ENCODE results near the gene GUCY1A2. TPM values are rescaled to one million over a fixed set of nuclear protein-coding genes. Genes with fewer than 3 reads are reported as not detected.

Gene GUCY1A2
- total RNA-seq, 4 donors from 2014 or later: 2.4 to 17.0 (median 9.9) TPM

DNA sequence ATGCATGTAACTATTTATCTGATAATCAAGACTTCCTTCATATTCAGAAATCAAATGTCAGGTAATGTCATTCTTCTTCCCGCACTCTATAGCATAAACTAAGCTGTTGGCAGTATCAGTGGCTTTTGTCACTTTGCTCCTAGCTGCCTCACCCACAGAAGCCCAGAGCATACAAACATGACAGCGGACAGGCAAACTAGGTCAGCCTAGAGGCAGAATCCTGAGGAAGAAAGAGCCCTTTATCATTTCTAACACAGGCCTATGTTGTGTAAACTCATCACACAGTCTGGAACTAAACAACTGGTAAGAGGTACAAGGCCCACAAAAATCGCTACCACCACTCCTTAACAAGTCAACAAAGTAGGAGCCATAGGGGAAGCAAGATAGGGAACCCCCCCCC, 21.0 kb downstream of the GUCY1A2 start:
- TF ChIP-seq, protein P1, sequence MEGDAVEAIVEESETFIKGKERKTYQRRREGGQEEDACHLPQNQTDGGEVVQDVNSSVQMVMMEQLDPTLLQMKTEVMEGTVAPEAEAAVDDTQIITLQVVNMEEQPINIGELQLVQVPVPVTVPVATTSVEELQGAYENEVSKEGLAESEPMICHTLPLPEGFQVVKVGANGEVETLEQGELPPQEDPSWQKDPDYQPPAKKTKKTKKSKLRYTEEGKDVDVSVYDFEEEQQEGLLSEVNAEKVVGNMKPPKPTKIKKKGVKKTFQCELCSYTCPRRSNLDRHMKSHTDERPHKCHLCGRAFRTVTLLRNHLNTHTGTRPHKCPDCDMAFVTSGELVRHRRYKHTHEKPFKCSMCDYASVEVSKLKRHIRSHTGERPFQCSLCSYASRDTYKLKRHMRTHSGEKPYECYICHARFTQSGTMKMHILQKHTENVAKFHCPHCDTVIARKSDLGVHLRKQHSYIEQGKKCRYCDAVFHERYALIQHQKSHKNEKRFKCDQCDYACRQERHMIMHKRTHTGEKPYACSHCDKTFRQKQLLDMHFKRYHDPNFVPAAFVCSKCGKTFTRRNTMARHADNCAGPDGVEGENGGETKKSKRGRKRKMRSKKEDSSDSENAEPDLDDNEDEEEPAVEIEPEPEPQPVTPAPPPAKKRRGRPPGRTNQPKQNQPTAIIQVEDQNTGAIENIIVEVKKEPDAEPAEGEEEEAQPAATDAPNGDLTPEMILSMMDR (IDR thresholded peaks at IDR 0.05; ENCODE audit: low read depth): no peak

DNA sequence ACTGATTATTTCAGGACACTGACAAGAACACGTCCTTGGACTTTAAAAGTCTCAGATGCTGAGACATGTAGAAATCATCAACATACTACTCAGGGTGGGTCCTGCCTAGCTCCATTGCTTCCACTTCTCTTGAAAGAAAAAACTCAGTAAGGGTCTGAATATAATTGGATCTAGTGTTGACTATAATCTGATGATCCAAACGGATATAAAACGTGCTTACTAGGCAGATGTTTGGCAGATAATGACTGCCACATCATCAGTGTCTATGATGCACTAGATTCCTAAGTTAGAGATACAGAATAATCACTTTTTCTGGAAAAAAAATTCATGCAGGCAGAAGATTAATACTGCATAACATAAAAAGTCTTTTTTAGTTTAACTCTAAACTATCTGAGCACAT, 21.6 kb downstream of the GUCY1A2 start:
- TF ChIP-seq, protein P1 (IDR thresholded peaks at IDR 0.05; ENCODE audit: low read depth): no peak

DNA sequence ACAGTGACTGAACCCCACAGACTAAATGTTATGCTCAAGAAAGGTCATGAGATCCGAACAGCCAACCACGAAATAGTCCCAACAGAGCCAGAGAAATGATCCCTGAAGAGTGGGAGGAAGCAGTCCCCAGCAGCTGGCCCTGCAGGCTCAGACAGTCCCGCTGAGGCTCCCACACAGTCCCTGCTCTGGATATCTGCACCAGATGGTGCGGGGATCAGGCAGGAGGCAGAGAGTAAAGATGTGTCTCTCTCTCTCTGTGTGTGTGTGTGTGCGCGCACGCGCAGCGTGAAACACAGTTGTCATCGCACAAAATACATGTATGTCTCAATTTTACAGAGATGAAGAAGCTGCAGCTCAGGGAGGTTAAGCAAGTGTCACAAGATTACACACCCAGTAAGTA, 27.9 kb downstream of the GUCY1A2 start:
- TF ChIP-seq, protein P1 (IDR thresholded peaks at IDR 0.05; ENCODE audit: low read depth): no peak

DNA sequence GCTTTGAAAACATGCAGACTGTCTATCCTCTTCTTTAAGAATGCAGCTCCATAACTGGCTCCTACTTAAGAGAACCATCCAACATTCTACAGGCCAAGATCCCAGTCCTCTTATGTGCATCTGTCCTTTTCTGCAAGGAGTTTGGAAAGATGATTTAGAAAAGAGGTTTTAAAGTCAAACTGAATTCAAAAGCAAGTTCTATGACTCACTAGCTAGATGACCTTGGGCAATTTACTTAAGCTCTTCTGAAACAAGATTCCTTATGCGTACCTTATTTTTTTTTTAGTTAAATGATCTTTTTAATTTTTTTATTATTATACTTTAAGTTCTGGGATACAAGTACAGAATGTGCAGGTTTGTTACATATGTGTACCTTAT, 29.2 kb downstream of the GUCY1A2 start:
- TF ChIP-seq, protein P1 (IDR thresholded peaks at IDR 0.05; ENCODE audit: low read depth): no peak

DNA sequence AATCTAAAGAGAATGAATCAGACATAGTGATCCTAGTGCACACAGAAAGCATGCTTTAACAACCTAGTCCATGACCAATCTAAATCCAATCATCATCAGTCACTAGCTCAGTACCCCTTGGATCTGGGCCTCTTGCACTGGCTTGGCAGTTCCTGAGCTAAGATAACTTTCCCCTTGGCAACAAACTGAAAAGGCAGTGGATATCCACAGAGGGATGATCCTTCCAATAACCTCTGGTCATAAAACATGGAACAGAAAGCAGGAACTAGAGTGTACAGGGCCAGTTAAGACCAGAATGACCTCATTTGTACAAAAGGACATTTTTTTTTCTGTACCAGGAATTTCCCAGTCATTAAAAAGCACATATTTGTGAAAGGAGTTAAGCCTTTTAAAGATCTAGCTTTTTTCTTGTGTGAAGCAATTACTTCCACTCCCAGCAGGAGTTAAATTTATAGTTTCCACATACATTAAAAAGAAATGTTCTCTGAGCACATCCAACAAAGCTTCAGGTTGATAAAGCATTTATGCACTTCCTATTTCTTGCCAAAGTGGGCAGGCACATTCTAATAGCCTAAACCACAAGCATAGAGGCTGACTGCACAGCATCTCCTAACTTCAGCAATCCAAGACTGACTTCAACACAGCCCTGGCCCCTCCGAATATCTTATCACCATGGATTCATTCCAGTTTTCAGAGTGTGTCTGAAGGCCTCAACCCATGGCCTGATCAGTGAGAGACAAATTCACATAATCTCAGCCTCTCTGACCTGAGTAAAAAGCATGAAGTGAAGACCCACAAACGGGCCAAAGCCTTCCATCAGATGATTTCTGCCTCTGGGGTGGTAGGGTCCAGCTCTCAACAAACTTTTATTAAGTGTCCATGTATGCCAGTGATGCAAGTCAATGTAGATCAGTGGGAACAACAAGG, 29.9 kb downstream of the GUCY1A2 start:
- TF ChIP-seq, protein P1 (IDR thresholded peaks at IDR 0.05; ENCODE audit: low read depth): no peak

DNA sequence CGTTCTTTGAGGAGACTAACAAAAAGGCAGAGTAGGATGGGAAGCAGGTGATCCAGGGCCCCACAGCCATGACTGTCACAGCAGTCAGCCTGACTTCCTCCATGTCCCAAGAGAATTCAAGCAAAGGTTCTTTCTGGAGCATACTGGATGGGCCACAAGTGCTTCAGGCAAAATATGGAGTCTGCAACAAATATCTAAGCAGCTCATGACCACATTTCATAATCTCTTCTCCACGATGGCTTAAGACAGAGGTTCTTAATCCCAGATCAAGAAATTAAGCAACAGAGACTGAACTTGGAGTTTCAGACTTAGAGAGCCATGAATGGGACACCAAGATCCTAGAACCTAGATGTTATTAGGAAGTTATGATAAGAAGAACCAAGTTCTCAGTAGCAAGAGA, 31.6 kb downstream of the GUCY1A2 start:
- TF ChIP-seq, protein P1 (IDR thresholded peaks at IDR 0.05; ENCODE audit: low read depth): no peak

DNA sequence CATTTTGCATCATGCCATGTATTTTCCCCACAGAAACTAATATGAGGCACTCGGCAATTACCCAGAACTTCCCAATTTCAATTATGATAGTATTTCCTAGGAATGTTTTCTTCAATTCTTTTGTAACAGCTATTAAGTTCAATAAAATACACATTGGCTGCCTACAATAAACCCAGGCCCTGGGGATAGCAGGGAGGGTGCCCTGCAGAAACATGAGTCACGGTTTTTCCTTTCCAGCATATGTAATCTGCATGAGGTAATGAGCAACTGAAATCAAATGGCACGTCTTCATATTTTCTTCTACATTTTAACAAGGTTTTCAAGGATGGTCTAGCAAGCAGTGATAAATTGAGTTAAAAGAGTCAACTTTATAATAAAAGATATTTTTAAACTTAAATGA, 32.0 kb downstream of the GUCY1A2 start:
- TF ChIP-seq, protein P1 (IDR thresholded peaks at IDR 0.05; ENCODE audit: low read depth): no peak
